Cardiac muscle cell (in vitro differentiated cells and primary cell): ENCODE data around the gene CSTB. TPM values are rescaled to one million over a fixed set of nuclear protein-coding genes. Genes with fewer than 3 reads are reported as not detected.

ENCODE experiments used
- DNase-seq, 2 donors: peaks; one replicate each; pipeline versions ENCODE4 v3.0.0 to v3.0.0-alpha.2; 2010 to 2017; ENCODE audit warnings: low read depth in 1 of 2, low spot score in 1 of 2
- H3K27ac ChIP-seq: fragments of 200-600 bp; sonication (generic); 2 replicates; pipeline ENCODE4 v1.5.1; 2016
- H3K27me3 ChIP-seq: fragments of 200-600 bp; sonication (generic); 2 replicates; pipeline ENCODE4 v1.6.0; 2016; ENCODE audit warnings: control low read depth
- H3K36me3 ChIP-seq: fragments of 200-600 bp; sonication (generic); 2 replicates; pipeline ENCODE4 v1.5.1; 2016; ENCODE audit warnings: control low read depth
- H3K4me1 ChIP-seq: fragments of 200-600 bp; sonication (generic); 2 replicates; pipeline ENCODE4 v1.8.1; 2017; ENCODE audit warnings: low read depth, mild to moderate bottlenecking, mixed run types
- H3K4me3 ChIP-seq: fragments of 200-600 bp; sonication (generic); 2 replicates; pipeline ENCODE4 v1.5.1; 2016; ENCODE audit warnings: mild to moderate bottlenecking
- H3K9me3 ChIP-seq: fragments of 200-600 bp; sonication (generic); 2 replicates; pipeline ENCODE4 v1.5.1; 2017; ENCODE audit warnings: low read depth, mild to moderate bottlenecking, control low read depth
- polyA plus RNA-seq: library from polyadenylated mRNA; unstranded; fragments of >200 nt; fragmentation: Nextera tagmentation; extraction: Ambion mirVana; gene quantifications from 2 replicates; pipeline ENCODE4 v1.2.1, GENCODE V29; 2016
- total RNA-seq: library from RNA; depleted of rRNA; stranded (reverse); fragments of >200 nt; gene quantifications from 2 replicates; pipeline ENCODE4 v1.2.3, GENCODE V29; 2016
- TF ChIP-seq, protein P1 (sequence below): IDR thresholded peaks from 2 replicates; pipeline ENCODE4 v1.5.1; 2012; ENCODE audit warnings: low read depth, mild to moderate bottlenecking, low read length

Gene CSTB
- total and polyA plus RNA-seq, 2 experiments from 2014 or later = 9.8 to 83.3 TPM

DNA sequence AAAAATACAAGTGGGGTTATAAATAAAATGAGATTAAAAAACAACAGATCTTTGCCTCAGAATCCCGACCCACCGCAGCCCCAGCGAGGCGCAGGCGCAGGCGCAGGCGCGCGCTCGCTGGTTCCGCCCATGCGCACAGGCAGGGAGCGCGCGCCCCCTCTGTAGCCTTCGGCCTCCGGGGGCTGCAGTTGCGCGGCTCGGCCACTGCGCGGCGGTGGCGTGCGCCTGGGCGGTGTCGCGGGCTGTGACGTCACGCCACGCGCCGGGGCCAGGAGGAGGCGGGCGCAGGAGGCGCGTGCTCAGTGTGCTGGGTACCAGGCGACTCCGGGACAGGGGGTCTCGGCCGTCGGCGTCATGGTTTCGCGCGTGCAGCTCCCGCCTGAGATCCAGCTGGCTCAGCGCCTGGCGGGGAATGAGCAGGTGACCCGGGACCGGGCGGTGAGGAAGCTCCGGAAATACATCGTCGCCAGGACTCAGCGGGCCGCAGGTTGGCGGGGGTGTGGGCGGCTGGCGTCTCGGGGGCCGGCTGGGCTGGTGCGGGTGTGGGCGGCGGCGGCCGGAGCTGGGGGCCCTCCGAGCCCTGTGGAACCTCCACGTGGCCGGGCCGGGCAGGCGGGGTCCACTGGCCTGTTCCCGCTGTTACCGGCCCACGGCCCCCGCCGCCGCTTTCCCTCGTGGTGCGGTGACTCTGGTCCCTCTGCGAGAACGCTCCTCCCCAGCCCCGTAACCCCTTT lies 13.3 kb upstream of the CSTB start, which contains the start of gene RRP1:
Gene RRP1 (plus strand): TSS at position 302 of the 734 bp plus-strand sequence. CDS start 53 bp downstream, at position 355.
- TF ChIP-seq, protein P1, sequence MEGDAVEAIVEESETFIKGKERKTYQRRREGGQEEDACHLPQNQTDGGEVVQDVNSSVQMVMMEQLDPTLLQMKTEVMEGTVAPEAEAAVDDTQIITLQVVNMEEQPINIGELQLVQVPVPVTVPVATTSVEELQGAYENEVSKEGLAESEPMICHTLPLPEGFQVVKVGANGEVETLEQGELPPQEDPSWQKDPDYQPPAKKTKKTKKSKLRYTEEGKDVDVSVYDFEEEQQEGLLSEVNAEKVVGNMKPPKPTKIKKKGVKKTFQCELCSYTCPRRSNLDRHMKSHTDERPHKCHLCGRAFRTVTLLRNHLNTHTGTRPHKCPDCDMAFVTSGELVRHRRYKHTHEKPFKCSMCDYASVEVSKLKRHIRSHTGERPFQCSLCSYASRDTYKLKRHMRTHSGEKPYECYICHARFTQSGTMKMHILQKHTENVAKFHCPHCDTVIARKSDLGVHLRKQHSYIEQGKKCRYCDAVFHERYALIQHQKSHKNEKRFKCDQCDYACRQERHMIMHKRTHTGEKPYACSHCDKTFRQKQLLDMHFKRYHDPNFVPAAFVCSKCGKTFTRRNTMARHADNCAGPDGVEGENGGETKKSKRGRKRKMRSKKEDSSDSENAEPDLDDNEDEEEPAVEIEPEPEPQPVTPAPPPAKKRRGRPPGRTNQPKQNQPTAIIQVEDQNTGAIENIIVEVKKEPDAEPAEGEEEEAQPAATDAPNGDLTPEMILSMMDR = peak; percentile 78
- no peaks in the 10 kb centered on the region for H3K27me3 ChIP-seq
- peak; percentile 92 to 94 for DNase-seq
- peaks cover 19% of the 10 kb centered on the region for H3K36me3 ChIP-seq
- peak within 1 kb of the TSS; percentile 66 for H3K4me3 ChIP-seq
- H3K4me1 ChIP-seq = peaks cover 5% of the 10 kb centered on the region
- H3K9me3 ChIP-seq = no peaks in the 10 kb centered on the region
- H3K27ac ChIP-seq = peak within 1 kb of the TSS; percentile 88

DNA sequence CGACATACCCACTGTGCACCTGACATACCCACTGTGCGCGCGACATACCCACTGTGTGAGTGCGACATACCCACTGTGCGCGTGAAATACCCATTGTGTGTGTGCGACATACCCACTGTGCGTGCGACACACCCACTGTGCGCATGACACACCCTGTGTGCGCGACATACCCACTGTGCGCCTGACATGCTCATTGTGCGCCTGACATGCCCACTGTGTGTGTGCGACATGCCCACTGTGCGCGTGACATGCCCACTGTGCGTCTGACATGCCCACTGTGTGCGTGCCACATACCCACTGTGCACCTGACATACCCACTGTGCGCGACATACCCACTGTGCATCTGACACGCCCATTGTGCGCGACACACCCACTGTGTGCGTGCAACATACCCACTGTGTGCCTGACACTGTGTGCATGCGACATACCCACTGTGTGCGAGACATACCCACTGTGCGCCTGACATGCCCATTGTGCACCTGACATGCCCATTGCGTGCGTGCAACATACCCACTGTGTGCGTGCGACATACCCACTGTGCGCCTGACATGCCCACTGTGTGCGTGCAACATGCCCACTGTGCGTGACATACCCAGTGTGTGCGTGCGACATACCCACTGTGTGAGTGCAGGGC lies 10.8 kb upstream of the CSTB start:
- peaks cover 5% of the 10 kb centered on the region for H3K4me1 ChIP-seq
- H3K27me3 ChIP-seq = no peaks in the 10 kb centered on the region
- H3K9me3 ChIP-seq = no peaks in the 10 kb centered on the region
- TF ChIP-seq, protein P1 = no peak
- no peak for DNase-seq
- no peak overlapping the region for H3K27ac ChIP-seq
- no peaks in the 10 kb centered on the region for H3K36me3 ChIP-seq
- no peak overlapping the region for H3K4me3 ChIP-seq

DNA sequence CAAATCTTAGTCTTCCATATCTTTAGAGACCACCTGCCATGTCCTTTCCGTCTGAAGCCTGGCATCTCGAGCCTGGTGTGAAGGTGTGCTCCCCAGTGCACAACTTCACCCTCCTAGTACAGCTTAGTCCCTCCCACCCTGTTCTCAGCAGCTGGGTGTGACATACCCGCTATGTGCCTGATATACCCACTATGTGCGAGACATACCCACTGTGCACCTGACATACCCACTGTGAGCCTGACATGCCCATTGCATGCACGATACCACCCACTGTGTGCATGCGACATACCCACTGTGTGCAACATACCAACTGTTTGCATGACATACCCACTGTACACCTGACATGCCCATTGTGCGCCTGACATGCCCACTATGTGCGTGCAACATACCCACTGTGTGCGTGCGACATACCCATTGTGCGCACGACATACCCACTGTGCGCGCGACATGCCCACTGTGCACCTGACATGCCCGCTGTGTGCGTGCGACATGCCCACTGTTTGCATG lies 10.2 kb upstream of the CSTB start:
- no peaks in the 10 kb centered on the region for H3K36me3 ChIP-seq
- no peaks in the 10 kb centered on the region for H3K9me3 ChIP-seq
- H3K4me1 ChIP-seq = peaks cover 5% of the 10 kb centered on the region
- no peak overlapping the region for H3K27ac ChIP-seq
- no peak for DNase-seq
- H3K4me3 ChIP-seq = no peak overlapping the region
- TF ChIP-seq, protein P1 = no peak
- H3K27me3 ChIP-seq = no peaks in the 10 kb centered on the region

DNA sequence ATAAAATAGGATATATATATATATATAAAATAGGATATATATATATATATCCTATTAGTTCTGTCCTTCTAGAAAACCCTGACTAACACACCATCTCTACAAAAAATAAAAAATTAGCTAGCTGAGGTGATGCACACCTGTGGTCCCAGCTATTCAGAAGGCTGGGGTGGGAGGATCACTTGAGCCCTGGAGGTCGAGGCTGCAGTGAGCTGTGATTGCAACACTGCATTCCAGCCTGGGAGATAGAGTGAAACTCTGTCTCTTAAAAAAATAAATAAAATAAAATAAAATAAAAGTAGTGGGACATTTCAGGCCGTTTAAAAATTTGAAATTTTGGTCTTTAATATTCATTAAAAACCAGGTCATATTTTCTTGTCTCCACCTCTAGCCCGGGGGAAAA lies 9.0 kb upstream of the CSTB start:
- TF ChIP-seq, protein P1 = no peak
- no peaks in the 10 kb centered on the region for H3K9me3 ChIP-seq
- H3K36me3 ChIP-seq = no peaks in the 10 kb centered on the region
- peaks cover 2% of the 10 kb centered on the region for H3K4me1 ChIP-seq
- no peaks in the 10 kb centered on the region for H3K27me3 ChIP-seq
- no peak overlapping the region for H3K27ac ChIP-seq
- no peak for DNase-seq
- no peak overlapping the region for H3K4me3 ChIP-seq

DNA sequence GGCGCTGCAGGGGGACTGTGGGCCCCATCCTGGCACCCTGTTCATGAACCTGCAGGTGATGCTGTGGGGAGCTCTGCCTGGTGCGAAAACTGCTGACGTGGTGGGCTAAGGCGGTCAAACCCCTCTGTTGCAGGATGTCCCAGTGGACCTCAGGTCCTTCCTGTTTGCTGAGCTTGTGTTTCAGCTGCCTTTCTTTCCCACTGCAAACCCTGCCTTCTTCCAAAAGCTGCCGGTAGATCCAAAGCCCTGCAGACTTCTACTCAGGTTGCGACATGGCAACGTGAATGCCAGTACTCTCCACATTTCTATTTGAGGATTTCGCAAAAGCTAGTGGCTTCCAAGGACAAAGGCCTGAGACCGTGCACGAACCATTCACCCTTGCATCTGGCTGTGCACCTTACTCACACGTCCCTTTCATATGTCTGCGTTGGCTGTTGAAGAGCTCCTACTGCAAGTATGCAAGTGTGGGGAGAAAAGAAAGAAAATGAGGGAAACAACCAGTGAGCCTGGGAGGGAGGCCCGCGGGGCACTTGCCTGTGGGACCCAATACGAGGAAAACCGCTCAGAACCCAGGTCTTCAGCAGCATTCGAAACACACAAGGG lies 7.1 kb upstream of the CSTB start:
- H3K4me1 ChIP-seq = no peaks in the 10 kb centered on the region
- H3K27me3 ChIP-seq = no peaks in the 10 kb centered on the region
- no peak overlapping the region for H3K27ac ChIP-seq
- H3K9me3 ChIP-seq = no peaks in the 10 kb centered on the region
- no peak overlapping the region for H3K4me3 ChIP-seq
- TF ChIP-seq, protein P1 = no peak
- H3K36me3 ChIP-seq = no peaks in the 10 kb centered on the region
- DNase-seq = no peak
